Astrocyte (in vitro differentiated cells and primary cell): Measurements from ENCODE around the gene PRX. TPM values are rescaled to one million over a fixed set of nuclear protein-coding genes. Genes with fewer than 3 reads are reported as not detected.

ENCODE experiments used
- DNase-seq: peaks from one replicate; pipeline ENCODE4 v3.0.0-alpha.2; 2010; ENCODE audit warnings: low read depth
- FAIRE-seq: peaks from 2 replicates; lab custom pipeline; 2011; peaks lifted over from hg19 to GRCh38; lab: Jason Lieb, UNC
- H2AFZ ChIP-seq: 2 replicates; pipeline ENCODE4 v1.6.0; 2012; ENCODE audit warnings: low read depth, low read length, inconsistent platforms
- H3K27ac ChIP-seq: 2 replicates; pipeline ENCODE4 v1.5.1; 2011; ENCODE audit warnings: low read depth, low read length, inconsistent platforms
- H3K27me3 ChIP-seq: 2 replicates; pipeline ENCODE4 v1.6.0; 2011; ENCODE audit warnings: low read length, inconsistent platforms; ENCODE audit not compliant: insufficient read depth
- H3K36me3 ChIP-seq: 2 replicates; pipeline ENCODE4 v1.5.1; 2011; ENCODE audit warnings: low read length, inconsistent platforms; ENCODE audit not compliant: insufficient read depth
- H3K4me1 ChIP-seq: 2 replicates; pipeline ENCODE4 v1.5.1; 2011; ENCODE audit warnings: low read length, inconsistent platforms; ENCODE audit not compliant: insufficient read depth
- H3K4me2 ChIP-seq: 2 replicates; pipeline ENCODE4 v1.6.0; 2012; ENCODE audit warnings: low read length, inconsistent platforms
- H3K4me3 ChIP-seq: 2 replicates; pipeline ENCODE4 v1.5.1; 2011; ENCODE audit warnings: low read depth, mild to moderate bottlenecking, low read length, inconsistent platforms; ENCODE audit not compliant: insufficient read depth
- H3K79me2 ChIP-seq: 2 replicates; pipeline ENCODE4 v1.6.0; 2012; ENCODE audit warnings: mild to moderate bottlenecking, low read length, inconsistent platforms; ENCODE audit not compliant: insufficient read depth
- H3K9ac ChIP-seq: 2 replicates; pipeline ENCODE4 v1.6.0; 2012; ENCODE audit warnings: mild to moderate bottlenecking, low read length, inconsistent platforms
- H3K9me3 ChIP-seq: 2 replicates; pipeline ENCODE4 v1.5.1; 2012; ENCODE audit warnings: low read depth, mild to moderate bottlenecking, low read length, inconsistent platforms; ENCODE audit not compliant: insufficient read depth
- H4K20me1 ChIP-seq: 2 replicates; pipeline ENCODE4 v1.6.0; 2012; ENCODE audit warnings: low read length, inconsistent platforms; ENCODE audit not compliant: insufficient read depth
- H3K27ac Mint-ChIP-seq: one replicate; pipeline ENCODE4 v1.8.0; 2021; ENCODE audit warnings: mild to moderate bottlenecking, mixed read lengths; ENCODE audit not compliant: unreplicated experiment
- H3K27me3 Mint-ChIP-seq: one replicate; pipeline ENCODE4 v1.8.0; 2021; ENCODE audit warnings: low read depth, mixed read lengths; ENCODE audit not compliant: unreplicated experiment
- H3K36me3 Mint-ChIP-seq: one replicate; pipeline ENCODE4 v1.8.0; 2021; ENCODE audit warnings: low read depth, mixed read lengths; ENCODE audit not compliant: unreplicated experiment
- H3K4me1 Mint-ChIP-seq: one replicate; pipeline ENCODE4 v1.8.0; 2021; ENCODE audit warnings: low read depth, mixed read lengths; ENCODE audit not compliant: unreplicated experiment
- H3K4me3 Mint-ChIP-seq: one replicate; pipeline ENCODE4 v1.8.0; 2021; ENCODE audit warnings: mild to moderate bottlenecking, moderate library complexity, mixed read lengths; ENCODE audit not compliant: unreplicated experiment
- H3K9me3 Mint-ChIP-seq: one replicate; pipeline ENCODE4 v1.8.0; 2021; ENCODE audit warnings: mild to moderate bottlenecking, mixed read lengths; ENCODE audit not compliant: unreplicated experiment
- CTCF ChIP-seq: IDR thresholded peaks from 2 replicates; pipeline ENCODE4 v1.5.1; 2011; ENCODE audit warnings: low read depth, mild to moderate bottlenecking, inconsistent platforms, low read length, moderate library complexity; ENCODE audit not compliant: insufficient read depth
- EZH2 ChIP-seq: IDR thresholded peaks from 2 replicates; pipeline ENCODE4 v1.6.1; 2012; ENCODE audit warnings: mild to moderate bottlenecking, low read length, inconsistent platforms; ENCODE audit not compliant: insufficient read depth
- microRNA-seq: library from miRNA; unstranded; fragments of <30 nt; microRNA quantifications from one replicate; pipeline ENCODE4 v1.2.0, GENCODE V29; 2020
- total RNA-seq: library from RNA; stranded (reverse); gene quantifications from 2 replicates; pipeline ENCODE4 v1.2.1, GENCODE V29; 2021

Gene PRX
- total RNA-seq, 1 donor from 2014 or later: 1.5 TPM

DNA sequence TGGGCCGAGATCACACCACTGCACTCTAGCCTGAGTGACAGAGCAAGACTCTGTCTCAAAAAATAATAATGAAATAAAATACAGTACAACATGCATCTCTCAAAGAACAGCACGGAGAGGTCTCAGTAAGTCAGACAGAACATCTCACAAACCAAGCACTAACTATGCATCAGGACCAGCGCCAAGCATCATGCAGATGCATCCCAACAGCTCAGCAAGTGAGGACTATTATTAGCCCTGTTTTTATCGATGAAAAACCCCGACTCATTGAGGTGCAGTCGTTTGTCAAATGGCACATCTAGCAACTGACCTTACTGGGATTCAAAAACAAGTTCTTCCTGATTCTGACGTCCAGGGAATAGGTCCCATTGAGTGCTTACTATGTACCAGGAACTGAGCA is 68.8 kb downstream of the PRX start:
- no peaks in the 10 kb centered on the region for H3K27me3 Mint-ChIP-seq
- no peak overlapping the region for H3K9ac ChIP-seq
- TF ChIP-seq EZH2: no peak
- no peak for TF ChIP-seq CTCF
- H3K4me1 ChIP-seq: peaks cover 7% of the 10 kb centered on the region
- DNase-seq (no peak), FAIRE-seq (no peak)
- H2AFZ ChIP-seq: no peak overlapping the region
- no peaks in the 10 kb centered on the region for H3K36me3 ChIP-seq
- no peaks in the 10 kb centered on the region for H3K27me3 ChIP-seq
- H3K27ac Mint-ChIP-seq: no peak overlapping the region
- H3K36me3 Mint-ChIP-seq: peaks cover 7% of the 10 kb centered on the region
- peaks cover 3% of the 10 kb centered on the region for H3K9me3 Mint-ChIP-seq
- no peak overlapping the region for H3K27ac ChIP-seq
- H3K4me3 Mint-ChIP-seq: no peak overlapping the region
- H3K4me2 ChIP-seq: no peak overlapping the region
- no peak overlapping the region for H3K4me3 ChIP-seq
- peaks cover 11% of the 10 kb centered on the region for H3K4me1 Mint-ChIP-seq
- no peaks in the 10 kb centered on the region for H3K9me3 ChIP-seq
- H3K79me2 ChIP-seq: peaks cover 54% of the 10 kb centered on the region
- H4K20me1 ChIP-seq: peaks cover 27% of the 10 kb centered on the region

Small RNAs within 50 kb of the gene (microRNA-seq; reads per million reads assigned to microRNA genes)
- 7.1 reads per million, percentile 29 among the genes with 10 or more reads in this experiment for gene MIR6796

Other genes with a start within 250 kb of the PRX start
- 17.2 and 19.0 TPM in 2 replicates for gene MAP3K10, start 222.0 kb downstream of the PRX start, total RNA-seq
- not detected in 2 replicates for gene TTC9B, start 195.0 kb downstream of the PRX start, total RNA-seq
- gene CCNP, start 186.7 kb downstream of the PRX start, total RNA-seq: 0.43 and 0.62 TPM in 2 replicates
- gene AKT2, start 128.0 kb downstream of the PRX start, total RNA-seq: 125 and 127 TPM in 2 replicates
- gene C19orf47, start 65.0 kb downstream of the PRX start, total RNA-seq: 18.2 and 20.6 TPM in 2 replicates
- 728 and 882 TPM in 2 replicates for gene PLD3, start 64.7 kb downstream of the PRX start, total RNA-seq
- gene HIPK4, start 23.2 kb downstream of the PRX start, total RNA-seq: 0.12 TPM in 1 of 2 replicates, not detected in the other
- 21.6 and 22.9 TPM in 2 replicates for gene SERTAD1, start 12.6 kb upstream of the PRX start, total RNA-seq
- gene SERTAD3, start 31.0 kb upstream of the PRX start, total RNA-seq: 49.7 and 58.5 TPM in 2 replicates
- gene BLVRB, start 52.4 kb upstream of the PRX start, total RNA-seq: 27.1 and 32.7 TPM in 2 replicates
- gene SPTBN4, start 53.6 kb upstream of the PRX start, total RNA-seq: 0.41 and 0.53 TPM in 2 replicates
- 56.3 and 60.4 TPM in 2 replicates for gene SHKBP1, start 163.5 kb upstream of the PRX start, total RNA-seq
- 46.9 and 63.5 TPM in 2 replicates for gene LTBP4, start 188.0 kb upstream of the PRX start, total RNA-seq